Measurements from ENCODE around the gene ZNF407.

GRCh38 chr18:74902147-74902455 lies 304.4 kb downstream of the ZNF407 start:
- TF ChIP-seq POLR2A (IDR thresholded peaks at IDR 0.05) (no peak), EP300 (IDR thresholded peaks at IDR 0.05) (no peak), POLR2AphosphoS5 (IDR thresholded peaks at IDR 0.05) (no peak)
- TF ChIP-seq, protein P1, sequence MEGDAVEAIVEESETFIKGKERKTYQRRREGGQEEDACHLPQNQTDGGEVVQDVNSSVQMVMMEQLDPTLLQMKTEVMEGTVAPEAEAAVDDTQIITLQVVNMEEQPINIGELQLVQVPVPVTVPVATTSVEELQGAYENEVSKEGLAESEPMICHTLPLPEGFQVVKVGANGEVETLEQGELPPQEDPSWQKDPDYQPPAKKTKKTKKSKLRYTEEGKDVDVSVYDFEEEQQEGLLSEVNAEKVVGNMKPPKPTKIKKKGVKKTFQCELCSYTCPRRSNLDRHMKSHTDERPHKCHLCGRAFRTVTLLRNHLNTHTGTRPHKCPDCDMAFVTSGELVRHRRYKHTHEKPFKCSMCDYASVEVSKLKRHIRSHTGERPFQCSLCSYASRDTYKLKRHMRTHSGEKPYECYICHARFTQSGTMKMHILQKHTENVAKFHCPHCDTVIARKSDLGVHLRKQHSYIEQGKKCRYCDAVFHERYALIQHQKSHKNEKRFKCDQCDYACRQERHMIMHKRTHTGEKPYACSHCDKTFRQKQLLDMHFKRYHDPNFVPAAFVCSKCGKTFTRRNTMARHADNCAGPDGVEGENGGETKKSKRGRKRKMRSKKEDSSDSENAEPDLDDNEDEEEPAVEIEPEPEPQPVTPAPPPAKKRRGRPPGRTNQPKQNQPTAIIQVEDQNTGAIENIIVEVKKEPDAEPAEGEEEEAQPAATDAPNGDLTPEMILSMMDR (IDR thresholded peaks at IDR 0.05) = no peak

Measured in gastroesophageal sphincter (tissue), 3 donors.